GM18951 (cell line): ENCODE results near the gene DNASE1L2.
A peak's percentile ranks its signal among the peaks of the same experiment; 100 is the strongest.

Experiments
- POLR2A ChIP-seq: IDR thresholded peaks from 4 replicates; pipeline ENCODE4 v1.6.1; 2011; ENCODE audit warnings: mild to moderate bottlenecking; ENCODE audit not compliant: insufficient read length, insufficient read depth; ENCODE audit errors: extremely low read depth
- in situ Hi-C: fragments of 300-500 bp; cut with MboI; formaldehyde crosslinking; loops from one replicate; pipeline ENCODE4 v1.12.0; 2022; ENCODE audit warnings: low sequenced_read_pairs, mixed read lengths, inconsistent platforms; ENCODE audit not compliant: unreplicated experiment

The DNASE1L2 gene

GRCh38 chr16:2223221-2223941 is 12.9 kb upstream of the DNASE1L2 start, which contains the start of gene E4F1:
TSS of gene E4F1 (plus strand) at chr16:2223591. CDS start at chr16:2223614, 23 bp downstream.
- in situ Hi-C loops: no loop called here
- peak; percentile 98 for TF ChIP-seq POLR2A

- TF ChIP-seq POLR2A: no peak
Observed at GRCh38 chr16:2223942-2224486, 12.2 kb upstream of the DNASE1L2 start.

DNA sequence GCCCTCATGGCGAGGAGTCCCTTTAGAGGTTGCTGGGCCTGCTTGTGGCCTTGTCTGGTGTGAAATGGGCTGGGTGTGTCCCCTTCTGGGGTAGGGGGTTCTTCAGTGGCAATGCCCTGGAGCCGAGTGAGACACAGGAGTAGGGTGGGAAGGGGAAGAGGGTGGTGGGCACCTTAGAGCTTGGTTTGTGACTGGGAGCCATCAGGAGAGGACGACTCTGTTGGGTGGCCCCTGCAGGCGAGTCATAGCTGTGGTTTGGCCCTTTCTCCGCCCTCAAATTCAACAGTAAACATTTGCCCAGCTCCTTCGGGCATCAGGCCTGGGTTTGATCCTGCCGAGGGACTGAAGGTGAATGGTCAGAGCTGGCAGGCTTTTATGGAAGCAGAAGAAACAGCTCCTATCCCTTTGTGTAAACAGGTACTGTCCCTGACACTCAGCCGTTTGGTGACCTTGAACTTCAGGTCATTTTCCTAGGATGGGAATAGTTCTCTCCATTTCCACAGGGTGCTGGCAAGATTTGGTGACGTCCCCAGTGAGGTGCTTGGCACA is 9.9 kb upstream of the DNASE1L2 start:
- no peak for TF ChIP-seq POLR2A
- in situ Hi-C loops: no loop called here

More at GRCh38 chr16:2223942-2224486, 12.2 kb upstream of the DNASE1L2 start:
- in situ Hi-C loops: no loop called here

DNA sequence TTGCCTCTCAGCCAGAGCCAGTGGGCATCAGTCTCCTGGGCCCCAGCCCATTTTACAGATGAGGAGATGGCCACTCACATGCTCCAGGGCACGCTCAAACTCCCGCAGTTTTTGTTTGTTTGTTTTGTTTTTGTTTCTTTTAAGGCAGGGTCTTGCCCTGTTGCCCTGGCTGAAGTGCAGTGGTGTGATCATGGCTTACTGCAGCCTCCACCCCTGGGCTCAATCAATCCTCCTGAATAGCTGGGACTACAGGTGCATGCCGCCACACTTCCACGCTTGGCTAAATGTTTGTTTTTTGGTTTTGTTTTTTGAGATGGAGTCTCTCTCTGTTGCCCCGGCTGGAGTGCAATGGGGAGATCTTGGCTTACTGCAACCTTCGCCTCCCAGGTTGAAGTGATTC is 9.3 kb upstream of the DNASE1L2 start:
- in situ Hi-C loops: no loop called here
- no peak for TF ChIP-seq POLR2A

- TF ChIP-seq POLR2A: no peak
- in situ Hi-C loops: no loop called here
Observed at GRCh38 chr16:2228161-2228824, 8.0 kb upstream of the DNASE1L2 start.

DNA sequence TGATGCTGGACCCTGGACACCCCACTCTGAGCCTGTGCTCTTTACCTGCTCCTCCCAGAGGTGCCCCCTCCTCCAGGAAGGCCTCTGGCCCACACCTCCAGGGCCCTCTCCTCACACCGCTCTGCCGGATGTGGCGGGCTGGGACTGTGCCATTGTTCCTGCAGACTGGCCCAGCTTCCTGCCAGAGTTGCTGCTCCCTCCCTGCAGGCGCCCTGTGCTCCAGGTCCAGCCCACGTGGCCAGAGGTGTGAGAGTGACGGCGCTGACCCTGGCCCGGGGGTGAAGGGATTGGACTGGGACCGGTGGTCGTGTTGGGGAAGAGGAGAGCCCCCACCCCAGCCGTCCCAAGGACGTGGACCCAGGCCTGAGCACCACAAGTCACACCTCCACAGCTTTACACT is 7.2 kb upstream of the DNASE1L2 start:
- TF ChIP-seq POLR2A: no peak
- in situ Hi-C loops: no loop called here

- no peak for TF ChIP-seq POLR2A
- in situ Hi-C loops: no loop called here
Observed at GRCh38 chr16:2229632-2230250, 6.5 kb upstream of the DNASE1L2 start.

DNA sequence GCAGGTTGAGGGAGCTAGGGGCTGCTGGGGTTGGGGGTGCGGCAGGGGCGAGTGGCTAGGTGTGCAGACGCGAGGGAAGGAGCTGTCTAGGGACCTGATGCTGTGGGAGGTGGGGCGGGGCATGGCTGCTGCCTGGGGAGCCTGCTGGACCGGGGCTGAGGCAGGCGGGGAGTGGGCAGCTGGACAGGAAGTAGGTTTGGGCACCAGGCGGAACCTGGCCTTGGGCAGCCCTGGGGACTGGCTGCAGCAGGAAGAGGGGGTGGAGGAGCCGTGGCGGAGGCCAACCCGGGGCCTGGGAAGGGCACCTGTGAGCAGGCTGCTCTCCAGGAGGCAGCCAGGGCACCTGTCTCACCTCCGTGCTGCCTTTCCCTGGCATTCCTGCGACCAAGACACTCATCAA is 5.9 kb upstream of the DNASE1L2 start:
- TF ChIP-seq POLR2A: no peak
- in situ Hi-C loops: no loop called here

DNA sequence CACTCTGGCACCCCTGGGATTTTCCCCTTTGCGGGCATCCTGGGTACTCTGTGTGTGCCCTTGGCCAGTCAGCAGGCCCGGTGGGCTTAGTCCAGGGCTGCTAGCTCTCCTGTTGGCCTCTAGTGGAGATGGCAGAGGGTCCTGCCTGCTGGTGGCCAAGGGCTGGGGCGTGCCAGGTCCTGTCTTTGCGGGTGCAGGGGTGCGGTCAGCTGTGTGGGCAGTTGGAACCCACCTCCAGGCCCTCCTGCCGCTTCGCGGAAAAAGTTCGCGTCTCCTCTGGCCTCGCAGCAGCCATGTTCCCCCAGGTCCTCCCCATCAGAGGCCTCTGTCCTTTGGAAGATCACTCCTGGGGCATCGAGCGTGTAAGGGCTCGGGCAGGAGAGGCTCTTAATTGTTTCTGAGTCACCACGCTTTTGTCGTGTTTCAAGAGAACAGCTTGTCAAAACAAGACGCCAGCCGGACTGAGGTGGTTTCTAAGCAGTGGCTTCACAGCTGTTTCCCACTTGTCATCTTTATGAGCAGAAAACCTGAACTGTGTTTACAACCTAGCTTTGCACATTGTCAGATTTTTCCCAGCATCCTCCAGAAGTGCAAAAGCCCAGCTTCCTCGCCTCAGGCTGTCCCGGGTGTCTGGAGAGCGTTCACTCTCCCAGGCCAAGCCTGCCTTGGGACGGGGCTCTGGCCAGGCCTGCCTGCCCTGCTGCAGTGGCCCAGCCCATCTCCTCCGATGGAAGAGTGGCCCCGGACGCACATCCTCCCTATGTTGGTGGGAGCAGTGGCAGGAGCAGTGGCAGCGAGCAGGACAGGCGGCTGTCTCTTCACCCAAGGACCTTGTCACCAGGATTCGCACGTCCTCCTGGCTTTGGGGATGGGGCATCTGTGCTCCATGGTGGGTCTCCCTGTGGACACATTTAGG is 5.0 kb upstream of the DNASE1L2 start:
- TF ChIP-seq POLR2A: no peak
- in situ Hi-C loops: no loop called here

- in situ Hi-C loops: no loop called here
- TF ChIP-seq POLR2A: no peak
Observed at GRCh38 chr16:2232094-2232990, 3.9 kb upstream of the DNASE1L2 start.

DNA sequence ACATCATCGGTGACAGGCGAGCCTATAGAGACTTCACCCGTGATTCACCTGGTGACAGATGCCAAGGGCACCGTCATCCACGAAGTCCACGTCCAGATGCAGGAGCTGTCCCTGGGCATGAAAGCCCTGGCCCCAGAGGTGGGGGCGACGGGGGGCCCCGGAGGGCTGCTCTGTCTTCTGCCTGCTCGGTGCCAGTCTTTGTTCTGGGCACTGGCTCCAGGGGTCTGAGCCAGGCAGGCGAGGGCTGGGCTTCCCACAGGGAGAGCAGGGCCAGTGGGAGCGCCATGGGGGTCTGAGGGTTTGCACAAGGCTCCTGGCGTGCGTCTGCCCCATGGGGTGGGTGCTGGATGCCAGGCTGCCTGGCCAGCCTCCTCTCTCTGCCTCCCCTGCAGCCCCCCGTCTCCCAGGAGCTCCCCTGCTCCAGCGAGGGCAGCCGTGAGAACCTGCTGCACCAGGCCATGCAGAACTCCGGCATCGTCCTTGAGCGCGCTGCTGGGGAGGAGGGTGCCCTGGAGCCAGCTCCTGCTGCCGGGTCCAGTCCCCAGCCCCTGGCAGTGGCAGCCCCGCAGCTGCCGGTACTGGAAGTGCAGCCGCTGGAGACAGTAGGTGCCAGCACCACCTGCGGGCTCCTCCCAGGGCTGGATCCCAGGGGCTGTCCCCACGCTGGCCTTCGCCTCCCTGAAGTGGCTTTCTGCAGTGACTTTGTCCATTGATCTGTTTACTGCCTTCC is 3.0 kb upstream of the DNASE1L2 start:
- TF ChIP-seq POLR2A: peak; percentile 11
- in situ Hi-C loops: no loop called here
